ENCODE data around the gene SYF2.
"Not testable (repeated sequence)": the region's sequence is repeated elsewhere in the genome, so short reads cannot be mapped to it uniquely, and the experiment has no call there.

DNA sequence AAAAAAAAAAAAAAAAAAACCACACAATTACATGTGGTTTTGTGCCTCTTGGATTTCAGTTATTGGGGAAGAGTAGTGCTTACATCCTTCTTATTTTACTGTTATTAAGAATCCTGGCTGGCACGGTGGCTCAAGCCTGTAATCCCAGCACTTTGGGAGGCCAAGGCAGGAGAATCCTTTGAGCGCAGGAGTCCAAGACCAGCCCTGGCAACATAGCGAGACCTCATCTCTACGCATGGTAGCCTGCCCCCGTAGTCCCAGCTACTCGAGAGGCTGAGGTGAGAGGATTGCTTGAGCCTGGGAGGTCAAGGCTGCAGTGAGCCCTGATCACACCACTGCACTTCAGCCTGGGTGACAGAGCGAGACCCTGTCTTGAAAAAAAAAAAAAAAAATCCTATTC lies 4.0 kb upstream of the SYF2 start:
- TF ChIP-seq, protein P1, sequence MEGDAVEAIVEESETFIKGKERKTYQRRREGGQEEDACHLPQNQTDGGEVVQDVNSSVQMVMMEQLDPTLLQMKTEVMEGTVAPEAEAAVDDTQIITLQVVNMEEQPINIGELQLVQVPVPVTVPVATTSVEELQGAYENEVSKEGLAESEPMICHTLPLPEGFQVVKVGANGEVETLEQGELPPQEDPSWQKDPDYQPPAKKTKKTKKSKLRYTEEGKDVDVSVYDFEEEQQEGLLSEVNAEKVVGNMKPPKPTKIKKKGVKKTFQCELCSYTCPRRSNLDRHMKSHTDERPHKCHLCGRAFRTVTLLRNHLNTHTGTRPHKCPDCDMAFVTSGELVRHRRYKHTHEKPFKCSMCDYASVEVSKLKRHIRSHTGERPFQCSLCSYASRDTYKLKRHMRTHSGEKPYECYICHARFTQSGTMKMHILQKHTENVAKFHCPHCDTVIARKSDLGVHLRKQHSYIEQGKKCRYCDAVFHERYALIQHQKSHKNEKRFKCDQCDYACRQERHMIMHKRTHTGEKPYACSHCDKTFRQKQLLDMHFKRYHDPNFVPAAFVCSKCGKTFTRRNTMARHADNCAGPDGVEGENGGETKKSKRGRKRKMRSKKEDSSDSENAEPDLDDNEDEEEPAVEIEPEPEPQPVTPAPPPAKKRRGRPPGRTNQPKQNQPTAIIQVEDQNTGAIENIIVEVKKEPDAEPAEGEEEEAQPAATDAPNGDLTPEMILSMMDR (conservative IDR thresholded peaks at IDR 0.05), result not testable (repeated sequence)
- TF ChIP-seq ZFX (IDR thresholded peaks at IDR 0.05), result not testable (repeated sequence)
